PC-9 (cell line): ENCODE measurements around the gene FNDC4.
A peak's percentile ranks its signal among the peaks of the same experiment; 100 is the strongest.

Source experiments
- CTCF ChIP-seq: fragments of 200-600 bp; sonication (generic); conservative IDR thresholded peaks from 2 replicates; pipeline ENCODE4 v1.6.1; 2017; ENCODE audit warnings: mixed run types, antibody characterized with exemption, mild to moderate bottlenecking, moderate library complexity
- EZH2 ChIP-seq: fragments of 200-600 bp; sonication (generic); IDR thresholded peaks from 2 replicates; pipeline ENCODE4 v1.8.0; 2017; ENCODE audit warnings: antibody characterized with exemption, low read depth

- TF ChIP-seq CTCF (peak; percentile 68), EZH2 (no peak)
Observed at GRCh38 chr2:27441958-27442919, 52.8 kb downstream of the FNDC4 start, which contains the start of gene KRTCAP3.
